Right kidney (tissue), 1 donor: ENCODE measurements around the gene CCDC24.

ENCODE experiments used
- DNase-seq: peaks from one replicate; pipeline ENCODE4 v3.0.0-alpha.2; 2016

CCDC24 gene

GRCh38 chr1:44043176-44044070 is 52.0 kb downstream of the CCDC24 start:
- no peak for DNase-seq

GRCh38 chr1:44044071-44044801 is 52.8 kb downstream of the CCDC24 start:
- no peak for DNase-seq

- DNase-seq = no peak
Observed at GRCh38 chr1:44045064-44045463, 53.7 kb downstream of the CCDC24 start.
